H9 (cell line): ENCODE measurements around the gene KIF11. TPM values are rescaled to one million over a fixed set of nuclear protein-coding genes. Genes with fewer than 3 reads are reported as not detected.
A peak's percentile ranks its signal among the peaks of the same experiment; 100 is the strongest.

Source experiments
- DNase-seq: peaks from one replicate; pipeline ENCODE4 v3.0.0-alpha.2; 2017
- H2AFZ ChIP-seq: one replicate; pipeline ENCODE4 v1.6.1; 2013; ENCODE audit warnings: mild to moderate bottlenecking, low read length, control low read depth, moderate library complexity
- H2AK5ac ChIP-seq: 2 replicates; pipeline ENCODE4 v1.6.1; 2013; ENCODE audit warnings: low read length, control low read depth, mixed read lengths; ENCODE audit not compliant: insufficient read length
- H2BK120ac ChIP-seq: one replicate; pipeline ENCODE4 v1.6.1; 2013; ENCODE audit warnings: low read depth, mild to moderate bottlenecking, low read length, control low read depth, inconsistent platforms; ENCODE audit not compliant: poor library complexity, severe bottlenecking
- H2BK12ac ChIP-seq: 2 replicates; pipeline ENCODE4 v1.6.1; 2013; ENCODE audit warnings: low read length, control low read depth, mixed read lengths, low read depth; ENCODE audit not compliant: insufficient read length
- H2BK15ac ChIP-seq: 2 replicates; pipeline ENCODE4 v1.6.1; 2013; ENCODE audit warnings: low read depth, low read length, control low read depth
- H2BK20ac ChIP-seq: one replicate; pipeline ENCODE4 v1.6.1; 2013; ENCODE audit warnings: low read depth, mild to moderate bottlenecking, low read length, control low read depth, inconsistent platforms; ENCODE audit not compliant: poor library complexity, severe bottlenecking
- H2BK5ac ChIP-seq: 2 replicates; pipeline ENCODE4 v1.6.1; 2013; ENCODE audit warnings: low read length, control low read depth, mixed read lengths; ENCODE audit not compliant: insufficient read length
- H3K14ac ChIP-seq: 2 replicates; pipeline ENCODE4 v1.6.1; 2013; ENCODE audit warnings: low read length, control low read depth; ENCODE audit not compliant: insufficient read depth
- H3K18ac ChIP-seq: 2 replicates; pipeline ENCODE4 v1.6.1; 2013; ENCODE audit warnings: low read depth, mild to moderate bottlenecking, mixed read lengths, low read length, control low read depth; ENCODE audit not compliant: insufficient read length
- H3K23ac ChIP-seq: 2 replicates; pipeline ENCODE4 v1.6.1; 2013; ENCODE audit warnings: low read length, control low read depth, mixed read lengths, low read depth; ENCODE audit not compliant: insufficient read length
- H3K23me2 ChIP-seq: 2 replicates; pipeline ENCODE4 v1.6.1; 2013; ENCODE audit warnings: low read depth, mild to moderate bottlenecking, mixed read lengths, low read length, control low read depth; ENCODE audit not compliant: insufficient read length, poor library complexity, severe bottlenecking
- H3K27ac ChIP-seq: 2 replicates; pipeline ENCODE4 v1.5.1; 2013; ENCODE audit warnings: low read length, control low read depth, mixed read lengths, low read depth; ENCODE audit not compliant: insufficient read length
- H3K27me3 ChIP-seq: 2 replicates; pipeline ENCODE4 v1.6.1; 2013; ENCODE audit warnings: low read length, control low read depth, inconsistent platforms; ENCODE audit not compliant: insufficient read depth
- H3K4ac ChIP-seq: 2 replicates; pipeline ENCODE4 v1.6.1; 2013; ENCODE audit warnings: low read depth, mild to moderate bottlenecking, control low read depth, inconsistent platforms, low read length, moderate library complexity
- H3K4me1 ChIP-seq: 2 replicates; pipeline ENCODE4 v1.6.1; 2013; ENCODE audit warnings: low read length, control low read depth, inconsistent platforms; ENCODE audit not compliant: insufficient read depth
- H3K4me2 ChIP-seq: 2 replicates; pipeline ENCODE4 v1.6.1; 2013; ENCODE audit warnings: low read length, control low read depth, mixed read lengths; ENCODE audit not compliant: insufficient read length, insufficient read depth
- H3K56ac ChIP-seq: 2 replicates; pipeline ENCODE4 v1.6.1; 2013; ENCODE audit warnings: low read depth, mild to moderate bottlenecking, mixed read lengths, low read length, control low read depth; ENCODE audit not compliant: insufficient read length
- H3K79me1 ChIP-seq: 2 replicates; pipeline ENCODE4 v1.6.1; 2013; ENCODE audit warnings: low read depth, mild to moderate bottlenecking, moderate library complexity, low read length, control low read depth, inconsistent platforms; ENCODE audit not compliant: insufficient read depth, poor library complexity, severe bottlenecking
- H3K79me2 ChIP-seq: 2 replicates; pipeline ENCODE4 v1.6.1; 2013; ENCODE audit warnings: low read length, control low read depth, inconsistent platforms; ENCODE audit not compliant: insufficient read depth
- H3K9ac ChIP-seq: 2 replicates; pipeline ENCODE4 v1.6.1; 2013; ENCODE audit warnings: low read length, control low read depth, mixed read lengths; ENCODE audit not compliant: insufficient read length; ENCODE audit errors: extremely low read depth
- H3K9me3 ChIP-seq: one replicate; pipeline ENCODE4 v1.6.1; 2013; ENCODE audit warnings: low read depth, low read length, inconsistent platforms; ENCODE audit not compliant: control insufficient read depth
- H3T11ph ChIP-seq: one replicate; pipeline ENCODE4 v1.6.1; 2013; ENCODE audit warnings: mild to moderate bottlenecking, low read length, control low read depth, inconsistent platforms
- H4K20me1 ChIP-seq: one replicate; pipeline ENCODE4 v1.6.1; 2013; ENCODE audit not compliant: control insufficient read depth, insufficient read length, insufficient read depth
- H4K5ac ChIP-seq: 2 replicates; pipeline ENCODE4 v1.6.1; 2013; ENCODE audit warnings: low read depth, mild to moderate bottlenecking, mixed read lengths, low read length, control low read depth; ENCODE audit not compliant: insufficient read length
- H4K8ac ChIP-seq: replicated peaks from 2 replicates; pipeline ENCODE4 v1.6.1; 2013; ENCODE audit warnings: low read length, control low read depth, mixed read lengths, low read depth; ENCODE audit not compliant: insufficient read length
- H4K91ac ChIP-seq: 2 replicates; pipeline ENCODE4 v1.6.1; 2013; ENCODE audit warnings: low read depth, mild to moderate bottlenecking, moderate library complexity, mixed read lengths, low read length, control low read depth; ENCODE audit not compliant: insufficient read length
- H3K27ac Mint-ChIP-seq, 3 experiments: 2 replicates in 2 of 3; 3 replicates in 1 of 3; pipeline ENCODE4 v1.8.0; 2020 to 2021; ENCODE audit warnings: mixed read lengths in 3 of 3, mild to moderate bottlenecking in 1 of 3, moderate library complexity in 1 of 3
- H3K27me3 Mint-ChIP-seq: 2 replicates; pipeline ENCODE4 v1.8.0; 2021; ENCODE audit warnings: low read depth, mild to moderate bottlenecking, moderate library complexity, mixed read lengths
- H3K36me3 Mint-ChIP-seq, 3 experiments: 2 replicates in 2 of 3; 3 replicates in 1 of 3; pipeline ENCODE4 v1.8.0; 2020 to 2021; ENCODE audit warnings: low read depth in 3 of 3, mixed read lengths in 3 of 3; ENCODE audit not compliant: insufficient read depth in 1 of 3
- H3K4me1 Mint-ChIP-seq, 2 experiments: 2 replicates each; pipeline ENCODE4 v1.8.0; 2020; ENCODE audit warnings: mixed read lengths in 2 of 2
- H3K4me3 Mint-ChIP-seq, 2 experiments: 2 replicates in 1 of 2; 3 replicates in 1 of 2; pipeline ENCODE4 v1.8.0; 2020 to 2021; ENCODE audit warnings: mild to moderate bottlenecking in 2 of 2, mixed read lengths in 2 of 2, moderate library complexity in 1 of 2
- H3K9me3 Mint-ChIP-seq, 2 experiments: 2 replicates in 1 of 2; 3 replicates in 1 of 2; pipeline ENCODE4 v1.8.0; 2020; ENCODE audit warnings: mild to moderate bottlenecking in 2 of 2, mixed read lengths in 2 of 2, moderate library complexity in 1 of 2
- CTCF ChIP-seq: fragments of 200-600 bp; sonication (generic); conservative IDR thresholded peaks from 3 replicates; pipeline ENCODE4 v1.8.0; 2021; ENCODE audit warnings: antibody characterized with exemption, mild to moderate bottlenecking
- WGBS: extraction: QIAGEN DNeasy Blood & Tissue Kit; methylation state at CpG from one replicate; pipeline ENCODE4 v1.1.7; 2013; ENCODE audit warnings: missing lambda C conversion rate, low lambda C conversion rate, mixed read lengths; ENCODE audit not compliant: insufficient read length; ENCODE audit errors: extremely low coverage; 5-methylcytosine and 5-hydroxymethylcytosine counted together
- total RNA-seq: library from RNA; stranded (reverse); gene quantifications from 2 replicates; pipeline ENCODE4 v1.2.1, GENCODE V29; 2021

The KIF11 gene
- total RNA-seq, 1 experiment from 2014 or later, result 54.4 TPM

- peak overlapping the region in 2 of 3 experiments; percentile 9 to 75; a peak in 3 of 7 replicates for H3K27ac Mint-ChIP-seq
- Histone ChIP-seq H2BK12ac (no peak overlapping the region), H3K4ac (no peak overlapping the region), H3K23me2 (no peaks in the 10 kb centered on the region), H2AK5ac (no peak overlapping the region), H4K91ac (no peak overlapping the region), H4K20me1 (no peaks in the 10 kb centered on the region), H2BK120ac (no peak overlapping the region), H3K9ac (no peak overlapping the region), H3K79me2 (no peaks in the 10 kb centered on the region), H2BK15ac (no peak overlapping the region), H4K8ac (no peak overlapping the region), H3K23ac (no peak overlapping the region), H3K18ac (no peak overlapping the region), H2BK20ac (no peak overlapping the region), H3K27ac (no peak overlapping the region), H3K4me2 (no peak overlapping the region), H3K4me1 (no peaks in the 10 kb centered on the region), H3K27me3 (no peaks in the 10 kb centered on the region), H3K56ac (no peak overlapping the region), H4K5ac (no peak overlapping the region), H3K9me3 (no peaks in the 10 kb centered on the region), H3K14ac (no peak overlapping the region), H3K79me1 (no peaks in the 10 kb centered on the region), H2AFZ (no peak overlapping the region), H3T11ph (no peak overlapping the region), H2BK5ac (no peak overlapping the region)
- H3K4me1 Mint-ChIP-seq, result peaks cover 6 to 9% of the 10 kb centered on the region in 2 experiments
- no peaks in the 10 kb centered on the region; the same call in 1 of the 2 replicates for H3K27me3 Mint-ChIP-seq
- DNase-seq, result no peak
- WGBS, result no CpG with 5 or more reads among the region's 7 CpGs
- peaks cover 6 to 30% (median 28%) of the 10 kb centered on the region in 3 experiments; a peak in 6 of 7 replicates for H3K36me3 Mint-ChIP-seq
- H3K9me3 Mint-ChIP-seq, result no peaks in the 10 kb centered on the region
- TF ChIP-seq CTCF, result no peak
- no peak overlapping the region for H3K4me3 Mint-ChIP-seq
These were observed 63.5 kb downstream of the KIF11 start for GRCh38 chr10:92656266-92656961.
